ENCODE measurements around the gene SRSF2.
A peak's percentile ranks its signal among the peaks of the same experiment; 100 is the strongest.
"Not testable (repeated sequence)": the region's sequence is repeated elsewhere in the genome, so short reads cannot be mapped to it uniquely, and the experiment has no call there.

The SRSF2 gene

DNA sequence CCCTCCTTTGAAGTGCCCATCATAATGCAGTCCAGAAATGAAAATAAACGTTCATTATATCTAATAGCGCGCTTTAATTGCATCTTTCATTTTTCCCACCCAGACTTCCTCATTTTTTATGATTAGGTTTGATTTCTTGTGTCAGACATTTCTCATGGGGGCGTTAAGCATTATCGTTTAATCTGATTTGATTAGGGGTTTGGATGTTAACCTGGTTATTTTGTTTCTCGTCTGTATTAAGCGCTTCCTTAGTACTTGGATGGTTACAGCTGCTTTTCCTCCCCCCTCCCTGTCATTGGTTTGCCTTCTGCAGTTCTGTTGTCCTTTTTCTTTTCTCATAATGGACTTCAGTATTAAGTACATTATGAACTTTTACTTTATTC lies 1.3 kb upstream of the SRSF2 start:
- DNase-seq (ENCODE audit: low spot score), result no peak

DNA sequence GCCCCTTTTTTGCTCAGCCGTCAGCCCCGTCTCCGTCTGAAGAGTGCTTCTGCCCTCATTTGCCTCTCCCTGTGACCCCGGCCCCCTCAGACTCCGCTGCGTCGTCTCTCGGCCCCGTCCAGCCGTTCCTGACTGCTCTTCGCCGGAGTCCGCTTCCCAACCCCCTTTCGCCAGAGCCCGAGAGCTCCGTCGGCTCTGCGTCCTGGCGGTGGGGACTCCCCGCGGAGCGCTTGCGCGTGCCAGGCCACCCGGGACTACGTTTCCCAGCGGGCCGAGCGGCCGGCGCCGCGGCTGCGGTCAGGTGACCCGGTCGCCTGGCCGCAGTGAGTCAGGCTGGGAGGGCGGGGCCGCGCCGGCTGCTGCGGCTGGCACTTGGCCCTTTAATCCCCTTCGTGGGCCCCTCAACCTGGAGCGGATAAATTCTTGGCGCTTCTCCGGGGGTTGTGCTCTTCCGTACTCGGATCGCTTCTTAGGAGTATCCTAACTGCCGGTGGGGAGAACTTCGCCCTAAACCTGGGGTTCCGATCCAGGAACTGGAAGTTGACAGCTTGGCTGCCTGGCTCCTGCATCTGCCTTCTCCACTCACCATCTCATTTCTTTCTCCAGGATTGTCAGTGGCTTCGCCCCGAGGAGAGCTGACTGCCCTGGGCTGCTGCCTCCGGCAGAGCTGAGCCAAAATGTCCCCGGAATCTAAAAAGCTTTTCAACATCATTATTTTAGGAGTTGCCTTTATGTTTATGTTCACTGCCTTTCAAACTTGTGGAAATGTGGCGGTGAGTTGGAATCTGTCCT lies 741 bp upstream of the SRSF2 start, which contains the start of gene MFSD11:
TSS of gene MFSD11 (plus strand) at position 444 of the 792 bp plus-strand sequence. CDS start at position 678, 234 bp downstream.
- peak; percentile 96 for DNase-seq (ENCODE audit: low spot score)

DNA sequence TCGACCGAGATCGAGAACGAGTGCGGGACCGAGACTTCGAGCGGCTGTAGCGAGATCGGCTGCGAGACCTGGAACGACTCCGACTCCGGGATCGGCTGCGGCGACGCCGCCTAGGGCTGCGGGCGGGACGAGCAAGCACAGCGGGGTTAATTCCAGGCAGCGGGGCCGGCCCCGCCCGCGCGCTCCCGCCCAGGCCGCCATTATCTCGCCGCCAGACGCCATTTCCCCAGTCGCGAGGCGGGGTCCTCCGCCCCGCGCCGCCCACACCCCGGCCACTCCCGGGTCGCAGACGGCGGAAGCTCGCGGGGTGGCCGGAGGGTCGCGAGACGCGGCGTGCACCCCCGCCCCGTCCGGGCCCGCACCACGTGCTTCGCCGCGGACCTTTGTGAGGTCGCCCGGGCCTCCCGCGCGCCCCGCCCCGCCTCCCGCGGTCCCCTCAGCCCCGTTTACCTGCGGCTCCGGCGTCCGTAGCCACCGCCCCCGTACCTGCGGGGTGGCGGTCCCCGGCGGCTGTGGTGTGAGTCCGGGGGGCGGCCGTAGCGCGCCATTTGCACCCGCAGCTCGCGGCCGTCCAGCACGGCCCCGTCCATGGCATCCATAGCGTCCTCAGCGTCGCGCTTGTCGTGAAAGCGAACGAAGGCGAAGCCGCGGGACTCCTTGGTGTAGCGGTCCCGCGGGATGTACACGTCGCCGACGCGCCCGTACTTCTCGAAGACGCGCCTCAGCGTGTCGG lies 616 bp downstream of the SRSF2 start:
- no peak for DNase-seq (ENCODE audit: low spot score)

DNA sequence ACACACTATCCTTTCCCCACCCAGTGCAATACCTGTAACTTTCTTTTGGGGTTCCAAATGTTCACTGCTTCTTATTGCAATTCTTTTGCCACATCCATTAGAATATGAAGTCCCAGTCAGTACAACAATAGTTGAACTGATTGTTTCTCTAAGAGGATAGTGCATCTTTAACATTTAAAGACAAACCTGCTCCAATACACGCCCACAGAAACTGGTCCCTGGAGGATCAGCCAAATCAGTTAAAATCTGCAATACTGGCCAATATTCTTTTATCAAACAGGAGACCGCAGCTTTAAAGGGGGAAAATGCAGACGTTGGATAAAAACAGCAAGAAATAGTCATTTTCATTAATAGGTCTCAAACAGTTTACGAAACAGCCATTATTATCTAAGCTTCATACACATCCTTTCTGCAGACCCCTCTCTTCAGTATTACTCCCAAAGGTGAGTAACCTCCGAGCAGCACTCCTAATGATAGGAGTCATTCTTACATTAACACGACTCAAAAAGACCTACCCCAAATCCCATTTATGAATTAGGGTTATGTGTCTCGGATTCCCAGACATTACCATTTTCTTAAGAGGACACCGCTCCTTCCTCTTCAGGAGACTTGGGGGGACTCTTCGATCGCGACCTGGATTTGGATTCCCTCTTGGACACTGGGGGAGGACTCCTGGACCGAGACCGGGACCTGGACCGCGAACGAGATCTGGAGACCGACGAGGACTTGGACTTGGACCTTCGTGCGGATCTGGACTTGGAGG lies 1.4 kb downstream of the SRSF2 start:
- no peak for DNase-seq (ENCODE audit: low spot score)

DNA sequence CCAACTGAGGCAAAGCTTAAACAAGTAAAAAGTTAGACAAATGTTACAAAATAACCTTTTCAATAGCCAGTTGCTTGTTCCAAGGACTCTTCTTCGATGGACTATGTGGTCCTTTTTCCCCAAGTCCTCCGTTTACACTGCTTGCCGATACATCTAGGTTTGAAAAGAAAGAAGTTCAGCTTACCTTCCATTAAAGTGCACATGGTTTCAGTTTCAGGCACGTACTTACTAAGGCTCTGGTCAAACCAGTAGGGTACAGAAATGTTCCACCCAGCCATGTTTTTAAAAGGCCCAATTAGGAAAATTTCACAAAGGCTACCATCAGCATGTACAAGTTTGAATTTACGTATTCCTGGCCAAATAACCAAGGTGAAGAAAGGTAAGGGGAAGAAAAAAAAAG lies 2.1 kb downstream of the SRSF2 start:
- DNase-seq (ENCODE audit: low spot score), result no peak

DNA sequence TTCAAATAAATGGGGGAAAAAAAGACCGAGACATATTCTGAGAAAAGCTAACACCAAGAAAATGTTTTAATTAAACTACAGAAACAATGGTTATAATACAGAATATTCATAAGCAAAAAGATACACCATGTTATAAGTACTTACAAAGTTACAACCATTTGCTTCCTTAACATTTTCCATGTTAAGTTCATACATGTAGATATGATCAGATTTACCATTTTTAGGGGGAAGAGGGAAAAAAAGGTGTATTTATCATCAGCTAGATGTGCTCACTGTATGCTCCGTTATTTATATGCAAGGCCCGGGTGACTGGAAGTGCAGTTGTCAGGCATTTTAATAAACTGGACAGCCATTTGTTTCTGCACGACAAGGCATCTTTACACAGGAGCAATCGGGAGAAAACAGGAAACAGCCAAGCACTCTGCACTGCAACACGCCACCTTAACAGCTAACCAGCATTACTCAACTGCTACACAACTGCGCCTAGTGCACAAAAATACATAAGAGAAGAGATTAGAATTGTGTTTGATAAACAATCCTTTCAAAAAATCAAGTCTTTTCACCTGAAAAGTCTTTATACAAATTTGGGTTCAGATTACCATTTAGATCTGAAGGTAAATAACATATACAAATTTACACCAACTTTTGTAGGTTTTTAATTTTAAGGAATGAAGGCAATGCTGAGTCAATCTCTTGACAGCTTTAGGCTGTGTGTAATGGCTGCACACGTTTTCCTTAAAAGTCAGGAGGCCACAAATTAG lies 2.9 kb downstream of the SRSF2 start:
- DNase-seq (ENCODE audit: low spot score), result no peak

DNA sequence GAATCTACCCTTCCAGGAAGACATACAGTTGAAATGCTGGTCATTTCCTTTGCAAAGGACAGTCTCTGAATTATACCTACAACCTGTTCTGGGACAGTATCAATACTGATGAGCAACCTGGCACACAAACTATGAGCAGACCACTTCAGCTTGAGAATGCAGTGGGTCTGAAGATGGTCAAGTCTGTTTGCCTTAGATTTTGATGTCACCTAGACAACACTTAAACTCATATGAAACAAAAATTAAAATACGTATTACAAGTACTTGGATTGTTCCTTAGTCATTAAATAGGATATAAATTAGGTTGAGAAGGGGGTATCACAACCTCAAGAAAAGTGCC lies 3.5 kb downstream of the SRSF2 start:
- no peak for DNase-seq (ENCODE audit: low spot score)

DNA sequence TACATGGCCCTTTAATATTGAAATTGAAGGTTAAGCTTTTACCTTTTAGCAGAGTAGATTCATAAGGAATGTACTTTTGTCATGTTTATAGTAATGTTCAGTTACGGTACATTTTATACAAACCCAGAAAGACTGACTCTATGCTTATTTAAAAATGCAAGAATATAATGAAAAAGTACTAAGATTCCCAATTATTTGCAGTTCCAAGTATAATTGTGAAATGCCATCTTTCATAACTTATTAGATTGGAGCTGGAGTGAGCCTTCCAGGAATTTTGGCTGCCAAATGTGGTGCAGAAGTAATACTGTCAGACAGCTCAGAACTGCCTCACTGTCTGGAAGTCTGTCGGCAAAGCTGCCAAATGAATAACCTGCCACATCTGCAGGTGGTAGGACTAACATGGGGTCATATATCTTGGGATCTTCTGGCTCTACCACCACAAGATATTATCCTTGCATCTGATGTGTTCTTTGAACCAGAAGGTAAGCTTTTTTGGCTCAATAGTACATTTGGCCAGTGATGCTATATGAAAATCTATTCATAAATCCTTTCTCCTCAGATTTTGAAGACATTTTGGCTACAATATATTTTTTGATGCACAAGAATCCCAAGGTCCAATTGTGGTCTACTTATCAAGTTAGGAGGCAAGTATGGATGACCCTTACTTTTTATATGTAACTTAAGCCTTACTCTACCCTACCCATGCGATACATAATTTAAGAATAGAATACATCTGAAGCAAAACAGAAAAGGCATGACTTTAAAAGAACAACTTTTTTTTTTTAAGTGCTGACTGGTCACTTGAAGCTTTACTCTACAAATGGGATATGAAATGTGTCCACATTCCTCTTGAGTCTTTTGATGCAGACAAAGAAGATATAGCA lies 4.2 kb downstream of the SRSF2 start:
- DNase-seq (ENCODE audit: low spot score), result no peak

DNA sequence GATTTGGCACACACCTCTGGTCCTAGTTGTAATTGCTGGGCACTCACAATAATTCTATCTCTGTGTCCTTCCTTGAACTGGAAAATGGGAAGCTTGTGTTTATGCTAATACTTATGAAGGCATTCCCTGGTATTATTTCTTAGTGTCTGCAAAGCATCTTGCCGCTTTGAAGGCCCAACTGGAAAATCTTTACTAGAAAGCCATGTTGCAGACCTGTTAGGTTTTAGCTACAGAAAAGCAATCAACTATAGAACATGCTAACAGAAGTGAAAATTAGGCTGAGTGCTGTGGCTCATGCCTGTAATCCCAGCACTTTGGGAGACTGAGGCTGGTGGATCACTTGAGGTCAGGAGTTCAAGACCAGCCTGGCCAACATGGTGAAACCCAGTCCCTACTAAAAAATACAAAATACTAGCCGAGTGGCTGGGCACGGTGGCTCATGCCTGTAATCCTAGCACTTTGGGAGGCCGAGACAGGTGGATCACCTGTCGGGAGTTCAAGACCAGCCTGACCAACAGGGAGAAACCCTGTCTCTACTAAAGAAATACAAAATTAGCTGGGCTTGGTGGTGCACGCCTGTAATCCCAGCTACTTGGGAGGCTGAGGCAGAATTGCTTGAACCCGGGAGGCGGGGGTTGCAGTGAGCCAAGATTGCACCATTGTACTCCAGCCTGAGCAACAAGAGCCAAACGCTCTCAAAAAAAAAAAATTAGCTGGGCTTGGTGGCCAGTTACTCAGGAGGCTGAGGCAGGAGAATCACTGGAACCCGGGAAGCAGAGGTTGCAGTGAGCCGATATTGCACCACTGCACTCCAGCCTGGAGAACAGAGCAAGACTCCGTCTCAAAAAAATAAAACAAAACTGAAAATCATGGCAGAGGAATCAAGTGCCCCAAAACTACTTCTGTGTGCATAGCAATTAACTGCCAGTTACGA lies 5.1 kb downstream of the SRSF2 start:
- not testable (repeated sequence) for DNase-seq (ENCODE audit: low spot score)

DNA sequence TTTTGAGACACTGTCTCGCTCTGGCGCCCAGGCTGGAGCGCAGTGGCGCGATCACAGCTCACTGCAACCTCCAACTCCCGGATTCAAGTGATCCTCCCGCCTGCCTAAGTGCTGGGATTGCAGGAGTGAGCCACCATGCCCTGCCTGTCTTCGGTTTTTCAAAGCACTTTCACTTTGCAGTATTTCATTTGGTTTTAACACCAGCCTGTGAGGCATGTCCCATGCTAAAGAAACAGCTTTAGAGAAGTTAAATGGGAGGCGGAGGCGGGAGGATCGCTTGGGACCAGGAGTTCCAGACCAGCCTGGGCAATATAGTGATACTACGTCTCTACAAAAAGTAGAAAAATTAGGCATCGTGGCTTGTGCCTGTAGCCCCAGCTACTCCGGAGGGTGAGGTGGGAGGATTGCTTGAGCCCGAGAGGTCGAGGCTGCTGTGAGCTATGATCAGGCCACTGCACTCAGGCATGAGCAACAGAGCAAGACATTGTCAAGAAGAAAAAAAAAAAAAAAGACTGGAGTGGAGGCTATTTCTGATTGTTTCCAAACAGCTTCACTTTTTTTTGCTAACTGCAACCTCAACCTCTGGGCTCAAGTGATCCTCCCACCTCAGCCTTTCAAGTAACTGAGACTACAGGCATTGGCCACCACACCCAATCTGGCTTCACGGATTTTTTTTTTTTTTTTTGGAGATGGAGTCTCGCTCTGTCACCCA lies 9.2 kb downstream of the SRSF2 start:
- DNase-seq (ENCODE audit: low spot score), result no peak

DNA sequence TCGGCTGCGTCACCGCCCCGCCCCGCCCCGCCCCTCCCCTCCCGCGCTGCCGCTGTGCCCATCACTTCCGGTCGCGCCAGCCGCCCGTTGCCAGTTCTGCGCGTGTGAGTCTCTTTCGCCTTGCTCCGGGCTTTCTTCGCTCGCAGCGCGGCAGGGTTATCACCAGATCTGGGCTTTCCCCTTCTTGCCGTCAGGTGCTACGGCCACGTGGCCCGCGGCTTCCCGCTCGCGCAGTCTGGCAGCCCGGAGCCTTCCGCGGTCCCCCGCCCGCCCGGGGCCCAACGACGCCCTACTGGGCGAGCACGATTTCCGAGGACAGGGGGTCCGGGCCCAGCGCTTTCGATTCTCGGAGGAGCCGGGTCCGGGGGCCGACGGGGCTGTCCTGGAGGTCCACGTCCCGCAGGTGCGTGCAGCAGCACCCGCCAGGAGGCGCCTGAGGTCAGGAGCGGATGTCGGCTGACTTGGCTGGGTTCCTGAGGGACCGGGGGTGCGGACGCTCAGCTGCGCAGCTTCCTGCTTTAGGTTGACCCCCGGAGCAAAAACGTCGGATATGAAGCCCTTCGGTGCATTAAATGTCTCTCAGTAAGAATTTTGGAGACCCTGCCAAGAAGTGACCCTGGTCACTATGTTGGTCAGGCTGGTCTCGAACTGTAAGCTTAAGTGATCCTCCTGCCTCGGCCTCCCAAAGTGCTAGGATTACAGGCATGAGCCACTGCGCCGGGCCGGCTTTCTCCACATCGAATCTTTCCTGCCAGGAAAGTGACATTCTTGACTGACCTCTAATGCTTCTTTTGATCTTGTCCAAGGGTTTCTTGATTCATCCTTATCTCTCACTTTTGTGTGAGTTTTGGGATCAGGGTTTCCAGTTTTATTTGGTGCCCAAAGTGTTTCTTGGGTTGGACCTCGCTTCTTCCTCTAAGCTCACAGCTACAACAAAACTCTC lies 10.1 kb downstream of the SRSF2 start, which contains the start of gene METTL23:
TSS of gene METTL23 (plus strand) at position 64 of the 943 bp plus-strand sequence. CDS start 2,872 bp downstream, outside the sequence.
- DNase-seq (ENCODE audit: low spot score), result peak; percentile 74

DNA sequence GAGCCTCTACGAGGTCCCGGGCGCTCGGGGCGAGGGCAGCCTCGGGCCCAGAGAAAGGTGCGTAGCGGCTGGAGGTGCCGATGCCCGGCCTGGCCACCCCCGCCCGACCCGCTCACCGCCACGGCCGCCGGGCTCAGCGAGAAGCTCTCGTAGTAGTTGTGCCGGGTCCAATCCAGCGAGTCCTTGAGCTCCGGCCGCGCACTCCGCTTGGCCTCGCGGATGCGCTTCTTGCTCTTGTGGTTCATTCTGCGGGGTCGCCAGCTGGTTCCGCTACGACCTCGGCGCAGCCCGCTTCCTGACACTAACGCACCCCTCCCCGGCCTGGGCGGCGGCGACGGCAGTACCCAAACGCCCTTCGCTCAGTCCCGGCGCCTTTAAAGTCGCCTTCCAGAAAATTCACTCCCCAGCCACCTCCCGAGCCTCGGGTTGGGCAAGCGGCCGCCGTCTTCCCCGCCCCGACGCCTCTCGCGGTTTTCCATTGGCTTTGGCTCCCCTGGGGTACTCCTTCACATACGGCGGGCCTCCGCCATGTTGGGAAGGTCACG lies 10.8 kb downstream of the SRSF2 start, which contains the start of gene JMJD6:
TSS of gene JMJD6 (minus strand) at position 376 of the 545 bp plus-strand sequence. CDS start at position 245, 131 bp downstream.
- peak; percentile 95 for DNase-seq (ENCODE audit: low spot score)

DNA sequence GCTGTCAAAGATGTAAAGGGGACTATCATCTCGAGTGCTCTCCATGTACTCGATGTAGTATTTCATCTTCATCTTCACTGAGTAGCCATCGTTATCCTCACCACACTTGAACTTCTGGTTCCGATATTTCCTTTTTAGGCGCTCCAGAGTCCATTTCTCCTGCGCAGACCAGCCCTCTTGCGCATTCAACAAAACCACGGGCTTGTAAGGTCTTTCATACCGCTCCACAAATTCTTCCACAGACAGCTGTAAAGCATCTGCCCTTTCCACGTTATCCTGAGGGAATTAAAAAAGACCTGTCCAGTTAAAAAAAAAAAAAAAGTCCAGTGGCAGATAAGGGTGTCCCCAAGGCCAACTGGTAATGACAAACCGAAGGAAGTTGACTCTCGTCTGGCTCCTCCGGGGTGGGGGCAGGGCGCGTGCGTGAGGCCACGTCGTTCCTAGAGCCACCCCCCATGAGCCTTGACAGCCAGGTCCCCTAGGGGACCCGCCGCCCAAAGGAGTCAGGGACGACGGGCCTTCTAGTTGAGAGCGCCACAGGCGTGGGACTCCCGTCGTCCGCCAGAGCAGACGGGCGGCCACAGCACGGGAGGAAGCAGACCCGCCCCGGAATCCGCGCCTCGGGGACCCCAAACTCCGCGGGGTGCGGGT lies 11.4 kb downstream of the SRSF2 start:
- DNase-seq (ENCODE audit: low spot score), result no peak

DNA sequence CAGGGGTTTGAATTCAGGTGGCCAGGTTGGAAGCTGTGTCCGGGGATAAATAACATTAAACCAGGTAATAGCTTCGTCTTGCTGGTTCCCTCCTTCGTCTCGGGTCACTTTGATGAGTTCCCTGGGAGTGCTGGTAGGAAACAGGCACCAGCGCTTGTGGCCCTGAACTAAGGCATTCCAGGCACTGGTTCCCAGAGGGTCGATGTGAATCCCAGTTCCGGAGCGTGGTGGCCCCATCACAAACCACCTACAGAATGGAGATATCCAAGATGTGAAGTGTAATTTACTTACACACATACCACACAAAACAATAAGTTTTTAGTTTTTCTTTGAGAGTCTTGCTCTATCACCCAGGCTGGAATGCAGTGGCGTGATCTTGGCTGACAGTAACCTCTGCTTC lies 13.3 kb downstream of the SRSF2 start:
- DNase-seq (ENCODE audit: low spot score), result no peak

DNA sequence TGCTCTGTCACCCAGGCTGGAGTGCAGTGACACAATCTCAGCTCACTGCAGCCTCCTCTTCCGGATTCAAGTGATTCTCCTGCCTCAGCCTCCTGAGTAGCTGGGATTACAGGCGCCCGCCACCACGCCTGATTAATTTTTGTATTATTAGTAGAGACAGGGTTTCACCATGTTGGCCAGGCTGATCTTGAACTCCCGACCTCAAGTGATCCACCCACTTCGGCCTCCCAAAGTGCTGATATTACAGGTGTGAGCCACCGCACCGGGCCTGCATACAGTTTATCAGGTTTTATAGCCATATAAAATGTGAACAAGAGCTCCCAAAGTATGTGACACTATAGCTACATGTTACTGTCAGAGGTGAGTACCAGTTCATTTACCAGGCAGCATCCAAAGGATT lies 14.2 kb downstream of the SRSF2 start:
- not testable (repeated sequence) for DNase-seq (ENCODE audit: low spot score)

DNA sequence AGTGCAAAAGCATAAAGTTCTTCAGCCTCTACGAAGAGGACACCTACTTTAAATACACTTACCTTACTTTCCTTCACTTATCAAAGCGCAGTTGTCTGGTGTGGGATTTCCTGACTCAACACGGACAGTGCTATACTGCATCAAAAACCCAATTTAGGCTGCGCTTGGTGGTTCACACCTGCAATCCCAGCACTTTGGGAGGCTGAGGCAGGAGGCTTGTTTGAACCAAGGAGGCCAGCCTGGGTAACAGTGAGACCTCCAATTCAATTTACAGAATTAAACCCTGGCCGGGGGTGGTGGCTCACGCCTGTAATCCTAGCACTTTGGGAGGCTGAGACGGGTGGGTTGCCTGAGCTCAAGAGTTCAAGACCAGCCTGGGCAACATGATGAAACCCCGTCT lies 14.9 kb downstream of the SRSF2 start:
- DNase-seq (ENCODE audit: low spot score), result no peak

DNA sequence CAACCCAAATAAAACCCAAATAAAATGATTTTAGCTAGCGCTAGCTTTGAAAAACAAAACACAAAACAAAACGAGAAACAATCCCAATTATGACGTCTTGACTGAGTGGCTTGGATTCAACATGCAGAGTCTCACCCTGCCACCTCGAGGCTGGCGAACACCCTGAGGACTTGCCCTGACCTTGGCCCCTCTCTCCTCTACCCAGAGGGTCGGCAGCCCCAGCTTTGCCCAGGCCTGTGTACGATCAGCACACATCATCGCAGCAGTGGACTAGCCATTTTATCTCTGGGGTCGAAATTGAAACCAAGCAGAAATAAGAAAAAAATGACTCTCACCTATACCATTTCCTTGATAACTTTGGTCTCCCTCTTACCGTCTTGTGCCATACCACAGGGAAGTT lies 15.7 kb downstream of the SRSF2 start:
- no peak for DNase-seq (ENCODE audit: low spot score)

Measured in COLO829 (cell line).